Measurements from ENCODE around the gene ADAMTS2. TPM values are rescaled to one million over a fixed set of nuclear protein-coding genes. Genes with fewer than 3 reads are reported as not detected.

ADAMTS2 gene
- total and polyA plus RNA-seq, 2 of the 8 experiments (the other 6 are each of a cell fraction or from before 2014, with no cell fraction given) = 6.6 to 7.3 TPM

- no peak for TF ChIP-seq CHD7 (IDR thresholded peaks at IDR 0.05; ENCODE audit: insufficient replicate concordance, low read length)
- TF ChIP-seq NANOG (IDR thresholded peaks at IDR 0.05; ENCODE audit: insufficient read depth, low read depth, low read length, poor library complexity, severe bottlenecking) = no peak
- TF ChIP-seq RAD21 (IDR thresholded peaks at IDR 0.05 in 1 of 2, conservative IDR thresholded peaks at IDR 0.05 in 1 of 2; ENCODE audit: low read depth in 2 of 2, low read length in 2 of 2) = no peak
- no peak for TF ChIP-seq CBX8 (IDR thresholded peaks at IDR 0.05; ENCODE audit: borderline replicate concordance, low read depth, low read length)
- no peak for TF ChIP-seq SP4 (IDR thresholded peaks at IDR 0.05; ENCODE audit: low read length)
- TF ChIP-seq EP300 (IDR thresholded peaks at IDR 0.05; ENCODE audit: borderline replicate concordance in 1 of 2, low read depth in 2 of 2, low read length in 2 of 2) = no peak
- TF ChIP-seq BRCA1 (IDR thresholded peaks at IDR 0.05; ENCODE audit: low read depth, low read length) = no peak
- no peak for TF ChIP-seq SUZ12 (IDR thresholded peaks at IDR 0.05; ENCODE audit: low read length)
- TF ChIP-seq FOSL1 (IDR thresholded peaks at IDR 0.05; ENCODE audit: insufficient read depth, low read depth, low read length) = no peak
These were observed 164.2 kb downstream of the ADAMTS2 start (continued) for GRCh38 chr5:179180921-179181645.
